DND-41 (cell line): ENCODE data around the gene CERCAM.

ENCODE experiments used
- ATAC-seq: fragments of 200-7000 bp; cut with Tn5 transposase; 3 replicates; pipeline ENCODE4 v1.9.1; 2021; ENCODE audit warnings: low read depth; ENCODE audit not compliant: insufficient read depth
- DNase-seq: peaks from one replicate; pipeline ENCODE4 v3.0.0-alpha.2; 2020
- H2AFZ ChIP-seq: 2 replicates; pipeline ENCODE4 v1.6.0; 2012; ENCODE audit warnings: low read depth, low read length
- H3K27ac ChIP-seq: 2 replicates; pipeline ENCODE4 v1.5.1; 2012; ENCODE audit warnings: low read length, inconsistent platforms
- H3K27me3 ChIP-seq: fragments of 200-600 bp; sonication (generic); 2 replicates; pipeline ENCODE4 v1.6.0; 2012; ENCODE audit warnings: low read length, mild to moderate bottlenecking, inconsistent platforms; ENCODE audit not compliant: insufficient read depth, poor library complexity
- H3K36me3 ChIP-seq: 2 replicates; pipeline ENCODE4 v1.5.1; 2012; ENCODE audit warnings: low read length, inconsistent platforms; ENCODE audit not compliant: insufficient read depth
- H3K4me1 ChIP-seq: 2 replicates; pipeline ENCODE4 v1.5.1; 2012; ENCODE audit warnings: mild to moderate bottlenecking, low read length; ENCODE audit not compliant: insufficient read depth
- H3K4me2 ChIP-seq: 2 replicates; pipeline ENCODE4 v1.6.0; 2012; ENCODE audit warnings: mild to moderate bottlenecking, moderate library complexity, low read length, inconsistent platforms; ENCODE audit not compliant: insufficient read depth
- H3K4me3 ChIP-seq, 2 experiments: fragments of 200-600 bp in 1 of 2; shearing (Covaris generic) in 1 of 2; 2 replicates each; pipeline ENCODE4 v1.5.1; 2012 to 2016; ENCODE audit warnings: inconsistent platforms in 2 of 2, low read length in 2 of 2, mild to moderate bottlenecking in 2 of 2, low read depth in 1 of 2, moderate library complexity in 1 of 2
- H3K79me2 ChIP-seq: 2 replicates; pipeline ENCODE4 v1.6.0; 2012; ENCODE audit warnings: low read length, inconsistent platforms; ENCODE audit not compliant: insufficient read depth
- H3K9ac ChIP-seq: 2 replicates; pipeline ENCODE4 v1.6.0; 2012; ENCODE audit warnings: low read depth, mild to moderate bottlenecking, inconsistent platforms, low read length, moderate library complexity
- H3K9me3 ChIP-seq: 2 replicates; pipeline ENCODE4 v1.5.1; 2012; ENCODE audit warnings: low read length, moderate library complexity, mild to moderate bottlenecking, inconsistent platforms; ENCODE audit not compliant: insufficient read depth, severe bottlenecking
- H4K20me1 ChIP-seq: 2 replicates; pipeline ENCODE4 v1.6.0; 2012; ENCODE audit warnings: low read length; ENCODE audit not compliant: insufficient read depth
- EZH2 ChIP-seq: IDR thresholded peaks from 3 replicates; pipeline ENCODE4 v1.6.1; 2012; ENCODE audit warnings: borderline replicate concordance, low read depth, mild to moderate bottlenecking, moderate library complexity, low read length, inconsistent platforms; ENCODE audit not compliant: severe bottlenecking
- TF ChIP-seq, protein P1 (sequence below): IDR thresholded peaks from 2 replicates; pipeline ENCODE4 v1.5.1; 2012; ENCODE audit warnings: borderline replicate concordance, low read length, moderate library complexity, mild to moderate bottlenecking; ENCODE audit not compliant: poor library complexity, severe bottlenecking; ENCODE audit errors: extremely low read depth

The CERCAM gene

DNA sequence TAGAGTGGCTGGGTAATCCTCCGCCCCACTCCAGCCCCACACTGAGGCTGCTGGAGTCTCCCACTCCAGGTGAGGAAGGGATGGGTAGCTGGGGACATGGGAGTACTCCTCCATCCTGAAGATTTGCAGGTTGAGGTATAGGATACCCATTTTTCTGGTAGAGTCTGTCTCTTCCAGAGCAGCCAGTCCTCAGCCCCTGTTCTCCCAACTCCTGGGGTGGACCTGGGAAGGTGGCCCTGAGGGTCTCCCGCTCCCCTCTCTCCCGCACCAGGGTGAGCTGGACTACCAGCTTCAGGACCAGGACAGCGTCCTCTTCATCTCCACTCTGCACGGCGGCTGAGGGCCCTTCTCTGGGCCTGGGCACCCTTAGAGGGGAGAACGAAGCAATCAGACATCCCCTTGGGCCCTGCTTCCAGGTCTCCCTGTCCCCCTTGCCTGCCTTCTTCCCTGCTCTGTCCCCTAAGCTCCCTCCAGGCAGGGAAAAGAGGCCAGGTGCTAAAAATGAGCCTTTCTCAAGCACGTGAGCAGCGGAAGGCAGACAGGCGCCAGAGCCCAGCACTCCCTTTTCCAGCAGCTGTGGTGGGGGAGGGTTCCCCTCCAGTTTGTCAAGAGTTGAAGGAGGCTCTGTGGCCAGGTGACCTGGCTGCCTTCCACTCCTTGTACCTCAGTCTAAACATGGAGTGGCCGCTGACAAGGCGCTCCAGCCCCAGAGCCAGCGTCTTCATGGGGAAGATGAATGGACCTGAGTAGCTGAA is 31.1 kb upstream of the CERCAM start:
- Histone ChIP-seq H3K79me2 (peaks cover 12% of the 10 kb centered on the region; the same call in 1 of the 2 replicates), H3K36me3 (peaks cover 52% of the 10 kb centered on the region), H3K9me3 (no peaks in the 10 kb centered on the region), H4K20me1 (peaks cover 5% of the 10 kb centered on the region), H2AFZ (no peak overlapping the region), H3K4me2 (no peak overlapping the region), H3K27me3 (no peaks in the 10 kb centered on the region), H3K4me1 (no peaks in the 10 kb centered on the region), H3K9ac (no peak overlapping the region), H3K27ac (no peak overlapping the region), H3K4me3 (no peak overlapping the region)
- TF ChIP-seq EZH2, result no peak
- TF ChIP-seq, protein P1, sequence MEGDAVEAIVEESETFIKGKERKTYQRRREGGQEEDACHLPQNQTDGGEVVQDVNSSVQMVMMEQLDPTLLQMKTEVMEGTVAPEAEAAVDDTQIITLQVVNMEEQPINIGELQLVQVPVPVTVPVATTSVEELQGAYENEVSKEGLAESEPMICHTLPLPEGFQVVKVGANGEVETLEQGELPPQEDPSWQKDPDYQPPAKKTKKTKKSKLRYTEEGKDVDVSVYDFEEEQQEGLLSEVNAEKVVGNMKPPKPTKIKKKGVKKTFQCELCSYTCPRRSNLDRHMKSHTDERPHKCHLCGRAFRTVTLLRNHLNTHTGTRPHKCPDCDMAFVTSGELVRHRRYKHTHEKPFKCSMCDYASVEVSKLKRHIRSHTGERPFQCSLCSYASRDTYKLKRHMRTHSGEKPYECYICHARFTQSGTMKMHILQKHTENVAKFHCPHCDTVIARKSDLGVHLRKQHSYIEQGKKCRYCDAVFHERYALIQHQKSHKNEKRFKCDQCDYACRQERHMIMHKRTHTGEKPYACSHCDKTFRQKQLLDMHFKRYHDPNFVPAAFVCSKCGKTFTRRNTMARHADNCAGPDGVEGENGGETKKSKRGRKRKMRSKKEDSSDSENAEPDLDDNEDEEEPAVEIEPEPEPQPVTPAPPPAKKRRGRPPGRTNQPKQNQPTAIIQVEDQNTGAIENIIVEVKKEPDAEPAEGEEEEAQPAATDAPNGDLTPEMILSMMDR, result no peak
- no peak for ATAC-seq
- no peak for DNase-seq

DNA sequence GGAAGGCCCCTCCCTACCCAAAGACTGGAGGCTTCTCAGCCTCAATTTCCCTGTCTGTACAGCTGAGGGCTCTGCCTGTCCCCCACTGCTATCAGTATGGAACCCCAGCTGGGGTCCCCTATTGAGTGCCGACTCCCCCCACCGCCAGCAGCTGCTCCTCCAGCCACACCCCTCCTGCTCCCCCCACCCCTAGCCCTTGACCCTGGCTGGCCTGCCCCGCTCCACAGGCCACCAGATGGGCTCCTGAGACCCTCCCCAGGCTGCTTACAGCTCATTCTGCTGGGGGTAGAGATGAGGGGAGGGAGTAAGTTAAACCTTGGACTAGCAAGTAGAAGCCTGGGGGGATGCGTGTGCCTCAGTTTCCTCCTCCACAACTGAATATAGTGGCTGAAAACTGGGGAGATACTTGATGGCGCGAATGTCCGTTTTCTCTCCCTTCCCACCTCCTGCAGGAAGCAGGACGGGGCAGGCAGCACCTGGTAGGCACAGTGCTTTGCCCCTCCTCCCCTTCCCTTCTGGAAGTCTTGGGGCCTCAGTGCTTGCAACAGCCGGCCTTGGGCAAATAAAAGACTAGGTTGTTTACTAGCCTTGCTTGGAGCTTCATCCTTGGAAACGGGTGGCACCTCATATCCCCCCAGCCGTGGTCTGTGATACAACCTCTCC is 30.4 kb upstream of the CERCAM start:
- TF ChIP-seq, protein P1, result no peak
- TF ChIP-seq EZH2, result no peak
- Histone ChIP-seq H3K4me1 (no peaks in the 10 kb centered on the region), H2AFZ (no peak overlapping the region), H3K27me3 (no peaks in the 10 kb centered on the region), H3K4me2 (no peak overlapping the region), H3K27ac (no peak overlapping the region), H3K9ac (no peak overlapping the region), H4K20me1 (no peaks in the 10 kb centered on the region; the same call in none of the 2 replicates), H3K9me3 (no peaks in the 10 kb centered on the region), H3K36me3 (peaks cover 46% of the 10 kb centered on the region), H3K79me2 (peaks cover 6% of the 10 kb centered on the region; the same call in 1 of the 2 replicates), H3K4me3 (no peak overlapping the region)
- ATAC-seq (no peak), DNase-seq (no peak)

DNA sequence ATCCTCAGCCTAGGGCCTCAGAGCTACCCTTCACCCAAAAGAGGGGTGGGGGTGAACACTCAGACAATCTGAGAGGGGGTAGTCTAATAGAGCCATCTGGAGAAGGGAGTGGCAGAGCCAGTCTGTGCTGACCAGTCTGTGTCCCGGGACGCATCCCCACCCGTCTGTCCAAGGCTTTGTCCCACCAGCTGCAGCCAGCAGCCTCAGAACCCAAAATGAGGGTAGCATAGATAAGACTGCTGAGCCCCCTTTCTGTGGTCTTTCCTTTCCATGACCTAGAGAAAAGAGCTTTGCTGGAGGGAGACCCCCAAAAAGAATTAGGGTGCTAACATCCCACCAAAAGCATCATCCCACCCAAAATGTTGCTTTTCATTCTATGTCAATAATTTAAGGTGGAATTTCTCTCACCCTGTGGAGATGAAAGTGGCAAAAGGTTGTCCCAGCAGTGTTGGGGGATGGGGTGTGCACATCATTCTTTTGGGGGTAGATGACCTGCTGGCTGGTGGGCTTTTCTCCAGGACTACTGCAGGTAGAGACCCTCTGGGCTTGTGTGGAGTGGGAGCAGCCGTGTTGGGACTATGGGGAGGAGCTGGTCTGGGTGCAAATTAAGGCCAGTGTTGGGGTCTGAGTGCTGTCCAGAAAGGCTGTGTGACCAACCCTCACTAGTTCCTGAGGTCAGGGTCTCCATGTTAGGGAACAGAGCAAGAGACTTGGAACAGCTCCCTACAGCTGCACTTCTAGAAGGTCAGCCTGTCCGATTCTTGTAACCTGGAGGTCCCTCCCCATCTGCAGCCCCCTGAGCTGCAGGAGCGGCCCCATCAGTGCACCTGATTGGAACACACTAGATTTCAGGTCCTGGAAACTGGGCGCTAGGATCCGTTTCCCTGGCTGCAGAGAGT is 29.6 kb upstream of the CERCAM start:
- no peak overlapping the region for H3K27ac ChIP-seq
- TF ChIP-seq, protein P1, result no peak
- TF ChIP-seq EZH2, result no peak
- no peak overlapping the region for H3K4me2 ChIP-seq
- H3K9ac ChIP-seq, result no peak overlapping the region
- H3K79me2 ChIP-seq, result peaks cover under 1% of the 10 kb centered on the region; the same call in 1 of the 2 replicates
- no peak overlapping the region for H2AFZ ChIP-seq
- no peaks in the 10 kb centered on the region for H3K27me3 ChIP-seq
- H3K4me3 ChIP-seq, result no peak overlapping the region
- H3K9me3 ChIP-seq, result no peaks in the 10 kb centered on the region
- H3K36me3 ChIP-seq, result peaks cover 39% of the 10 kb centered on the region
- ATAC-seq (no peak), DNase-seq (no peak)
- no peaks in the 10 kb centered on the region for H3K4me1 ChIP-seq
- H4K20me1 ChIP-seq, result no peaks in the 10 kb centered on the region
